SK-N-SH (cell line): ENCODE results near the gene NXPH4. TPM values are rescaled to one million over a fixed set of nuclear protein-coding genes. Genes with fewer than 3 reads are reported as not detected.

Source experiments
- CTCF ChIA-PET: fragments of 300-600, 350-600 bp; formaldehyde crosslinking; extraction: SDS; loops from one replicate; lab custom pipeline; 2021; lab: Yijun Ruan, JAX
- POLR2A ChIA-PET: fragments of 350-600 bp; sonication (Branson Sonifier 250); formaldehyde crosslinking; extraction: SDS; loops from one replicate; lab custom pipeline; 2020; ENCODE audit warnings: antibody characterized with exemption, inconsistent platforms; lab: Yijun Ruan, JAX
- DNase-seq: peaks from one replicate; pipeline ENCODE4 v3.0.0; 2012
- H2AFZ ChIP-seq: fragments of 200-600 bp; sonication (generic); 2 replicates; pipeline ENCODE4 v1.8.1; 2016; ENCODE audit warnings: antibody characterized with exemption, mild to moderate bottlenecking, low read depth
- H3F3A ChIP-seq: fragments of 200-600 bp; sonication (generic); replicated peaks from 2 replicates; pipeline ENCODE3; 2016; ENCODE audit warnings: antibody characterized with exemption, mild to moderate bottlenecking; ENCODE audit not compliant: insufficient read depth
- H3K27ac ChIP-seq, 2 experiments: fragments of 200-500 bp in 1 of 2; fragments of 200-600 bp in 1 of 2; sonication (Bioruptor generic) in 1 of 2; sonication (generic), shearing (Covaris generic) in 1 of 2; 2 replicates each; pipeline versions ENCODE4 v1.5.1 to v1.6.1; 2014 to 2016; ENCODE audit warnings: low read depth in 2 of 2, inconsistent platforms in 1 of 2, low read length in 1 of 2, mild to moderate bottlenecking in 1 of 2, mixed read lengths in 1 of 2
- H3K27me3 ChIP-seq: fragments of 200-600 bp; sonication (generic), shearing (Covaris generic); 2 replicates; pipeline ENCODE4 v1.6.1; 2016; ENCODE audit warnings: mixed run types; ENCODE audit not compliant: insufficient read depth
- H3K36me3 ChIP-seq, 2 experiments: fragments of 200-500 bp in 1 of 2; fragments of 200-600 bp in 1 of 2; sonication (Bioruptor generic) in 1 of 2; sonication (generic) in 1 of 2; replicated peaks in 1 of 2; 2 replicates each; pipeline versions ENCODE3 to v1.5.1; 2014 to 2016; ENCODE audit warnings: low read length in 1 of 2, mild to moderate bottlenecking in 1 of 2; ENCODE audit not compliant: insufficient read depth in 2 of 2, control insufficient read depth in 1 of 2
- H3K4me1 ChIP-seq, 2 experiments: fragments of 200-500 bp in 1 of 2; fragments of 200-600 bp in 1 of 2; sonication (Bioruptor generic) in 1 of 2; sonication (generic), shearing (Covaris generic) in 1 of 2; 2 replicates each; pipeline versions ENCODE4 v1.5.1 to v1.6.1; 2014 to 2016; ENCODE audit warnings: low read depth in 1 of 2, low read length in 1 of 2, mixed run types in 1 of 2; ENCODE audit not compliant: insufficient read depth in 2 of 2, control insufficient read depth in 1 of 2
- H3K4me2 ChIP-seq: fragments of 200-600 bp; sonication (generic), shearing (Covaris generic); 2 replicates; pipeline ENCODE4 v1.6.1; 2017; ENCODE audit warnings: mixed run types
- H3K4me3 ChIP-seq, 2 experiments: fragments of 200-500 bp in 1 of 2; fragments of 200-600 bp in 1 of 2; sonication (Bioruptor generic) in 1 of 2; sonication (generic), shearing (Covaris generic) in 1 of 2; 2 replicates each; pipeline versions ENCODE4 v1.5.1 to v1.8.1; 2014 to 2016; ENCODE audit warnings: low read depth in 2 of 2, inconsistent platforms in 1 of 2, low read length in 1 of 2, mild to moderate bottlenecking in 1 of 2, mixed read lengths in 1 of 2, moderate library complexity in 1 of 2
- H3K79me2 ChIP-seq: fragments of 200-600 bp; sonication (generic); 2 replicates; pipeline ENCODE4 v1.8.1; 2017; ENCODE audit warnings: mild to moderate bottlenecking; ENCODE audit not compliant: insufficient read depth
- H3K9ac ChIP-seq: fragments of 200-600 bp; sonication (generic); 2 replicates; pipeline ENCODE4 v1.6.1; 2017; ENCODE audit warnings: mixed run types
- H3K9me2 ChIP-seq: fragments of 200-600 bp; sonication (generic); 2 replicates; pipeline ENCODE4 v1.6.1; 2017; ENCODE audit warnings: mixed run types
- H3K9me3 ChIP-seq: fragments of 200-600 bp; sonication (generic); 2 replicates; pipeline ENCODE4 v1.6.1; 2017; ENCODE audit warnings: mixed run types, mild to moderate bottlenecking, moderate library complexity
- H4K20me1 ChIP-seq: fragments of 200-600 bp; sonication (generic); 2 replicates; pipeline ENCODE4 v1.6.1; 2017; ENCODE audit warnings: mild to moderate bottlenecking, mixed run types; ENCODE audit not compliant: insufficient read depth
- EP300 ChIP-seq, 2 experiments: IDR thresholded peaks; 2 replicates each; pipeline versions ENCODE4 v1.4.0 to v1.6.1; 2012; ENCODE audit warnings: borderline replicate concordance in 1 of 2, low read depth in 1 of 2, low read length in 1 of 2
- FOSL2 ChIP-seq: IDR thresholded peaks from 2 replicates; pipeline ENCODE4 v1.4.0; 2012; ENCODE audit warnings: low read depth, mild to moderate bottlenecking, moderate library complexity, borderline replicate concordance
- GATA2 ChIP-seq: sonication (generic); formaldehyde crosslinking; IDR thresholded peaks from 2 replicates; pipeline ENCODE4 v1.5.0; 2020; ENCODE audit warnings: mild to moderate bottlenecking, missing genetic modification reagents
- RAD21 ChIP-seq: IDR thresholded peaks from 2 replicates; pipeline ENCODE4 v1.6.1; 2012; ENCODE audit warnings: mild to moderate bottlenecking, low read length
- SIN3A ChIP-seq: IDR thresholded peaks from 2 replicates; pipeline ENCODE4 v1.6.1; 2012; ENCODE audit warnings: low read depth, mild to moderate bottlenecking, low read length, moderate library complexity, borderline replicate concordance
- TCF12 ChIP-seq: IDR thresholded peaks from 2 replicates; pipeline ENCODE4 v1.4.0; 2012
- YY1 ChIP-seq: IDR thresholded peaks from 2 replicates; pipeline ENCODE4 v1.4.0; 2012; ENCODE audit warnings: low read depth, mild to moderate bottlenecking
- WGBS: methylation state at CpG from one replicate; pipeline ENCODE4 v1.1.6; 2017; ENCODE audit warnings: low lambda C conversion rate; 5-methylcytosine and 5-hydroxymethylcytosine counted together
- polyA plus RNA-seq, 3 experiments: library from polyadenylated mRNA; depleted of rRNA; stranded (reverse); fragments of >200 nt; gene quantifications; 2 replicates each; pipeline ENCODE4 v1.2.3, GENCODE V29; 2012
- TF ChIP-seq, protein P1 (sequence below): IDR thresholded peaks from 2 replicates; pipeline ENCODE4 v1.6.1; 2012; ENCODE audit warnings: mild to moderate bottlenecking, low read depth, low read length, moderate library complexity
- TF ChIP-seq, protein P2 (sequence below): IDR thresholded peaks from 2 replicates; pipeline ENCODE4 v1.4.0; 2012; ENCODE audit warnings: low read depth, borderline replicate concordance
- TF ChIP-seq, protein P3 (sequence below): fragments of 200-600 bp; sonication (generic); IDR thresholded peaks from 2 replicates; pipeline ENCODE4 v1.6.1; 2017; ENCODE audit warnings: antibody characterized with exemption, mild to moderate bottlenecking, moderate library complexity
- TF ChIP-seq, protein P4 (sequence below): IDR thresholded peaks from 2 replicates; pipeline ENCODE4 v1.4.0; 2012; ENCODE audit warnings: low read depth

NXPH4 gene
- polyA plus RNA-seq, 1 of the 3 experiments (the other 2 are of a cell fraction): 0.31 TPM

DNA sequence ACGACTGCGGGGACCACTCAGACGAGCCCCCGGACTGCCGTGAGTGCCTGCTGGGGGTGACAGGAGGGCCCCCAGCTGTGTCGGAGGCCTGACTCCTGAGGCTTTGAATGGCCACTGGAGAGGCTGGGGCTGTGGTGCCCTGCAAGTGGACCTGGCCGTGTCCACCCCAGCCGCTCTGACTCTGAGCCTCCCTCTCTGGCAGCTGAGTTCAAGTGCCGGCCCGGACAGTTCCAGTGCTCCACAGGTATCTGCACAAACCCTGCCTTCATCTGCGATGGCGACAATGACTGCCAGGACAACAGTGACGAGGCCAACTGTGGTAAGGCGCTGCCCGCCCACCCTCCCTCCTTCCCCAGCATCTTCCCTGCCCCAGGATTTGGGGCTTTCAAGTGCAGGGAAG lies 16.1 kb upstream of the NXPH4 start (continued):
- TF ChIP-seq, protein P1, sequence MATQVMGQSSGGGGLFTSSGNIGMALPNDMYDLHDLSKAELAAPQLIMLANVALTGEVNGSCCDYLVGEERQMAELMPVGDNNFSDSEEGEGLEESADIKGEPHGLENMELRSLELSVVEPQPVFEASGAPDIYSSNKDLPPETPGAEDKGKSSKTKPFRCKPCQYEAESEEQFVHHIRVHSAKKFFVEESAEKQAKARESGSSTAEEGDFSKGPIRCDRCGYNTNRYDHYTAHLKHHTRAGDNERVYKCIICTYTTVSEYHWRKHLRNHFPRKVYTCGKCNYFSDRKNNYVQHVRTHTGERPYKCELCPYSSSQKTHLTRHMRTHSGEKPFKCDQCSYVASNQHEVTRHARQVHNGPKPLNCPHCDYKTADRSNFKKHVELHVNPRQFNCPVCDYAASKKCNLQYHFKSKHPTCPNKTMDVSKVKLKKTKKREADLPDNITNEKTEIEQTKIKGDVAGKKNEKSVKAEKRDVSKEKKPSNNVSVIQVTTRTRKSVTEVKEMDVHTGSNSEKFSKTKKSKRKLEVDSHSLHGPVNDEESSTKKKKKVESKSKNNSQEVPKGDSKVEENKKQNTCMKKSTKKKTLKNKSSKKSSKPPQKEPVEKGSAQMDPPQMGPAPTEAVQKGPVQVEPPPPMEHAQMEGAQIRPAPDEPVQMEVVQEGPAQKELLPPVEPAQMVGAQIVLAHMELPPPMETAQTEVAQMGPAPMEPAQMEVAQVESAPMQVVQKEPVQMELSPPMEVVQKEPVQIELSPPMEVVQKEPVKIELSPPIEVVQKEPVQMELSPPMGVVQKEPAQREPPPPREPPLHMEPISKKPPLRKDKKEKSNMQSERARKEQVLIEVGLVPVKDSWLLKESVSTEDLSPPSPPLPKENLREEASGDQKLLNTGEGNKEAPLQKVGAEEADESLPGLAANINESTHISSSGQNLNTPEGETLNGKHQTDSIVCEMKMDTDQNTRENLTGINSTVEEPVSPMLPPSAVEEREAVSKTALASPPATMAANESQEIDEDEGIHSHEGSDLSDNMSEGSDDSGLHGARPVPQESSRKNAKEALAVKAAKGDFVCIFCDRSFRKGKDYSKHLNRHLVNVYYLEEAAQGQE: no peak
- TF ChIP-seq SIN3A: no peak

DNA sequence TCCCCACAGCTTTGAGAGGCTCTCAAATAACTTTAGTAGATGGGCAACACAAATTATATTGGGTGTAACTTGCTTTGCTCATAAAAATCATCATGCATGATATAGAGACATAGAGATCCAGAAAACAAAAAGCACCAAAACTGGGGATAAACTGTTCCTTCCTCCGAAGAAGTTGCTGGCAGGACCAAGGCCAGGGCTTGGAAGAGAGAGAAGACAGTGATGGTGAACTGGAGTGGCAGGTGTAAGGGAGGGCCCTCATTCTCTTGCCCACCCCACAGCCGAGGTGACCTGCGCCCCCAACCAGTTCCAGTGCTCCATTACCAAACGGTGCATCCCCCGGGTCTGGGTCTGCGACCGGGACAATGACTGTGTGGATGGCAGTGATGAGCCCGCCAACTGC lies 15.4 kb upstream of the NXPH4 start:
- WGBS: 77% methylated on average over 8 of the region's 8 CpGs
- CTCF ChIA-PET: interaction anchor here (0.6 to 1.8 kb wide), 3 partner anchors 13 to 43 kb away, joined by 3 to 4 read pairs (median 3); no protein-coding TSS in a partner anchor

More for the DNA sequence above, 15.4 kb upstream of the NXPH4 start:
- Histone ChIP-seq H3K4me1 (no peaks in the 10 kb centered on the region), H3K9me3 (no peaks in the 10 kb centered on the region), H3K27me3 (no peaks in the 10 kb centered on the region), H3K9ac (no peak overlapping the region), H3K9me2 (no peaks in the 10 kb centered on the region), H2AFZ (no peak overlapping the region), H3K4me2 (no peak overlapping the region), H3K36me3 (peaks cover 5 to 79% of the 10 kb centered on the region in 2 experiments), H4K20me1 (no peaks in the 10 kb centered on the region), H3F3A (no peaks in the 10 kb centered on the region), H3K27ac (no peak overlapping the region), H3K79me2 (no peaks in the 10 kb centered on the region), H3K4me3 (no peak overlapping the region)
- POLR2A ChIA-PET: no interaction called here
- no peak for DNase-seq
- TF ChIP-seq, protein P2, sequence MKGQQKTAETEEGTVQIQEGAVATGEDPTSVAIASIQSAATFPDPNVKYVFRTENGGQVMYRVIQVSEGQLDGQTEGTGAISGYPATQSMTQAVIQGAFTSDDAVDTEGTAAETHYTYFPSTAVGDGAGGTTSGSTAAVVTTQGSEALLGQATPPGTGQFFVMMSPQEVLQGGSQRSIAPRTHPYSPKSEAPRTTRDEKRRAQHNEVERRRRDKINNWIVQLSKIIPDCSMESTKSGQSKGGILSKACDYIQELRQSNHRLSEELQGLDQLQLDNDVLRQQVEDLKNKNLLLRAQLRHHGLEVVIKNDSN: no peak
- TF ChIP-seq, protein P3, sequence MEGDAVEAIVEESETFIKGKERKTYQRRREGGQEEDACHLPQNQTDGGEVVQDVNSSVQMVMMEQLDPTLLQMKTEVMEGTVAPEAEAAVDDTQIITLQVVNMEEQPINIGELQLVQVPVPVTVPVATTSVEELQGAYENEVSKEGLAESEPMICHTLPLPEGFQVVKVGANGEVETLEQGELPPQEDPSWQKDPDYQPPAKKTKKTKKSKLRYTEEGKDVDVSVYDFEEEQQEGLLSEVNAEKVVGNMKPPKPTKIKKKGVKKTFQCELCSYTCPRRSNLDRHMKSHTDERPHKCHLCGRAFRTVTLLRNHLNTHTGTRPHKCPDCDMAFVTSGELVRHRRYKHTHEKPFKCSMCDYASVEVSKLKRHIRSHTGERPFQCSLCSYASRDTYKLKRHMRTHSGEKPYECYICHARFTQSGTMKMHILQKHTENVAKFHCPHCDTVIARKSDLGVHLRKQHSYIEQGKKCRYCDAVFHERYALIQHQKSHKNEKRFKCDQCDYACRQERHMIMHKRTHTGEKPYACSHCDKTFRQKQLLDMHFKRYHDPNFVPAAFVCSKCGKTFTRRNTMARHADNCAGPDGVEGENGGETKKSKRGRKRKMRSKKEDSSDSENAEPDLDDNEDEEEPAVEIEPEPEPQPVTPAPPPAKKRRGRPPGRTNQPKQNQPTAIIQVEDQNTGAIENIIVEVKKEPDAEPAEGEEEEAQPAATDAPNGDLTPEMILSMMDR: no peak
- TF ChIP-seq, protein P4, sequence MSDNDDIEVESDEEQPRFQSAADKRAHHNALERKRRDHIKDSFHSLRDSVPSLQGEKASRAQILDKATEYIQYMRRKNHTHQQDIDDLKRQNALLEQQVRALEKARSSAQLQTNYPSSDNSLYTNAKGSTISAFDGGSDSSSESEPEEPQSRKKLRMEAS: no peak
- TF ChIP-seq GATA2 (CRISPR knock-in tag): no peak
- no peak for TF ChIP-seq YY1
- no peak for TF ChIP-seq TCF12
- no peak for TF ChIP-seq RAD21
- no peak for TF ChIP-seq EP300 (IDR thresholded peaks at IDR 0.05; ENCODE audit: borderline replicate concordance in 1 of 2, low read depth in 1 of 2, low read length in 1 of 2)
- no peak for TF ChIP-seq FOSL2
